ENCODE data around the gene CENPP. TPM values are rescaled to one million over a fixed set of nuclear protein-coding genes. Genes with fewer than 3 reads are reported as not detected.
A peak's percentile ranks its signal among the peaks of the same experiment; 100 is the strongest.

Gene CENPP
- total RNA-seq, 1 donor from 2014 or later = 2.7 TPM

- no peak for DNase-seq (ENCODE audit: low read depth in 2 of 2)
Observed at GRCh38 chr9:92476962-92477361, 151.2 kb downstream of the CENPP start.

DNA sequence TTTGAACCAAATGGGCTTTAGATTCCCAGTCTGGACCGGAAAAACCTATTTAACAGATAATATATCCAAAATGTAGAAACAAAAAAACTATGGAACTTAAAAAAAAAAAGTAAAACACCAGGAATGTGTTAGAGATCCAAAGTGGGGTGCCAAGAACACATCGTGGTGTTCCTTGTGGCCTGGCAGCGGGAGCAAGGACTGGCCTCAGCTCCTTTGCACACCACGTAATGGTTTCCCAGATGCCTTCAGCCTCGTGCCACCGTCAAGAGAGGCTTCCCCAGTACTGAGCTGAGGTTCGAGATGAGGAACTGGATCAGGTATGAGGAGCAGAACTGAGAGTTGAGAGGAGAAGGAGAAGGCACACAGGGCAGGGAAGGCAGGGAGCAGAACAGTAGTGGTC lies 153.0 kb downstream of the CENPP start:
- DNase-seq (ENCODE audit: low read depth in 2 of 2) = no peak

DNA sequence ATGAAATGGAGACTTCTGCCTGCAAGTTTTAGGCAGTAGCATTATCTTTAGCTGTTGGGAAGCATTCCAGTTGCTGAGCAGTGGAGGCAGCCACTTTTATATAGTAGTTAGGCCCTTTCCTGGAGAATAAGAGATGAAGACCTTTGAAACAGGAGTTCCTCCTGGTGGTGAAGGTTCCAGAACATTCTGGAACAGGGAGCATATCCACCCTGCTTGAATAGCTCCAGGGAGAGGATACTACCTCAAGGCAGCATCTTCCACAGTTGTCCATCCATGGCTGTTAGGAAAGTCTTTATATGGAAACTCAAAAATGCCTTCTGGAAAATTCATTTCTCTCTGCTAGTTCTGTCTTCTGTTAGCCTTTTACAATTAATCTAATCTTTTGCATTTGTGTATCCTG lies 153.6 kb downstream of the CENPP start:
- no peak for DNase-seq (ENCODE audit: low read depth in 2 of 2)

DNA sequence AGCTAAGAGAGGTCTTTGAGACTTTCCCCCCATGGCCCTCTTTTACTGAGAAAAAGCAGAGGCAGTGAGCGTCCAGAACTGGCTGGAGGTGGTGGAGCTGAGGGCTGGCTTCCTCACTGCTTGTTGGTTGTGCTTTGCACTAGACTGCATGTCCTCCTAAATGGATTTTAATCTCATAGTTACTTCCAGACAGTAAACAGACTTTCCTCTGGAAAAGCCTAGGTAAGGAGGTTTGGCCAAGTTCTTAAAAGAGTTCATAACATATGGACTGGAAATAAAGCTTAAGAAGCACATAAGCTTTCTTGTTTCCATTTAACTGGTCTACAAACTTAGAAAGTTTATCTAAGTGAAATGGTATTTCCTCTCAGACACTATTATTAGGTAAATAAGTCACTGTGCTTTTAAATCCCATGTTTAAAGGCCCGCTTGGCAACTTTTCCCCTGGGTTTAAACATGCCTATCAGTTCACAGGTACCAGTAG lies 154.6 kb downstream of the CENPP start:
- DNase-seq (ENCODE audit: low read depth in 2 of 2) = peak in 1 of 2 donors; percentile 62

GRCh38 chr9:92480986-92481633 lies 155.4 kb downstream of the CENPP start:
- no peak for DNase-seq (ENCODE audit: low read depth in 2 of 2)

- no peak for DNase-seq (ENCODE audit: low read depth in 2 of 2)
Observed at GRCh38 chr9:92482329-92482728, 156.6 kb downstream of the CENPP start, which contains the start of gene ASPN. Gene ASPN, minus strand, starts transcription at chr9:92482506.

GRCh38 chr9:92482805-92483204 lies 157.1 kb downstream of the CENPP start:
- DNase-seq (ENCODE audit: low read depth in 2 of 2) = no peak

GRCh38 chr9:92483627-92484545 lies 158.1 kb downstream of the CENPP start:
- DNase-seq (ENCODE audit: low read depth in 2 of 2) = peak in 1 of 2 donors; percentile 34

GRCh38 chr9:92484563-92484962 lies 158.8 kb downstream of the CENPP start:
- no peak for DNase-seq (ENCODE audit: low read depth in 2 of 2)

DNA sequence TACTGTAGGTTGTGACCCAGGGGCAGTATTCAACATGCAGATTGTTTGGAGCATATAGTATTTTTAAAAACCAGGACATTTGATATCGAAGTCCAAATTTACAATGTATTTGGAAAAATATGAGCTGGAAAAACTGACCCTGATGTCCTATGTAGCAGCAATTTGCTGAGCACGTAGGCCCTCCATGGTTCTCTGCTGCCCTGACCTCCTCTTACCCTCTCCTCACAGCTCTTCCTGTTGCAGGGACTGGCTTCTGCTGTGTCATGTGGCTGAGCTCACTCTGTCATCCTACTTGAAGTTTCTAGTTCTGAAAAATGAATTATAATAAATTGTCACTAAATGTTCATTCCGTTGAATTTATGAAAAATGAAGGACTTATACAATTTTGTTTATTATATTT lies 160.6 kb downstream of the CENPP start:
- DNase-seq (ENCODE audit: low read depth in 2 of 2) = peak; percentile 30 to 32

- DNase-seq (ENCODE audit: low read depth in 2 of 2) = no peak
Observed at GRCh38 chr9:92488681-92489550, 163.2 kb downstream of the CENPP start.

DNA sequence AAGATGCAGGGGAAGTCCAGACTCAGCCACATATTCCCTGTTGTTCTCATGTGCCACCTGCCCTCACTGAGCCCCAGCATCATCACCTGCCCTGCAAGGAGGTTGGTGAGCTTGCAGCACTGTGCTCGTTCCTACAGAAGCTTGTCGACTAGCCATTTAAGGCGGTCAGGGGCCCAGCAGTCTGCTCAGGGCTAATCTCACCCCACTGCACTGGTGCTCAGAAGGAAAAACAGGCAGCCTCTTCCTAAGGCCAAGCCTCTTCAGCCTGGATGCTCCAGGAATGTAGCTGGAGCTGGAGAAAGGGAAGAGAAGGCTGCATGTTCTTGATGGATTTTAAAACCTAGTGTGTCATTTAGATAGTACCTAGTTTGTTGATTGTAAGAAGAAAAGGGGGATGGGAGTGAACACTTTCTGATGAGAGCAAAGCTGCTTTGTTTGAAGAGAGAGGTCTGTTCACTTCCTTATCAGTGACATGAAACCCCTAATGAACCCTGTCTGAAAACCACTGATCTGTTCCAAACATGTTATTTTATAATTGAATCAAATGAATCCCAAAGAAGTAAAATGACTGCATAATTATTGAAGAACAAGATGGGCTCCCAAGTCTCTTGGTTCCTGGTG lies 167.1 kb downstream of the CENPP start:
- no peak for DNase-seq (ENCODE audit: low read depth in 2 of 2)

DNA sequence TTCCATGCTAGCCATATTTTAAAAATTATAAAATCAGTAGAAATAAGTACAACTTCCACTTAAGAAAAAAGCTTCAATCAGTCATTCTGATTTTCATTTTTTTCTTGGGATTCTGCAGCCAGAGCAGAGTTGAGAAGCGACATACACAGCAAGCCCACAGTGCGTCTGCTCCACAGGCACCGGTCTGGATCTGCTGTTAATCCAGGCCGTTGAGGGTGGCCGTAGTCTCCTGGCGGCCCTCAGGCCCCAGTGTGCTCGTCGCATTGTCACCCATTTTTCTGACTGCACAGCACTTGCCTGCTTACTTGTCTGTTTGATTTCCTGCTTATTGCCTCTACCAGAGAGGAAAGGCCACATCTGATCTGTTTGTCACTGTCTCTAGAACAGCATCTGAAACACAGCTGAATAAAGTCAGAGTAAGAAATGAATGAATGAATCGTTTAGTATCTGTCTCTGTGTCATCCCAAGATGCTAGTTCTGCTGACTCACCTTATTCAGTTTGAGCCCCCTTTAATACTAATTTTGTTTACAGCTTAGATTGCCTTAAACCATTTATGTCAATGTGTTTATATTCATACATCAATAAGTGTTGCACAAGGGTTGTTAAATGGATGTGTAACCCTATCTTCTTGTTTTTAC lies 168.1 kb downstream of the CENPP start:
- DNase-seq (ENCODE audit: low read depth in 2 of 2) = no peak

DNA sequence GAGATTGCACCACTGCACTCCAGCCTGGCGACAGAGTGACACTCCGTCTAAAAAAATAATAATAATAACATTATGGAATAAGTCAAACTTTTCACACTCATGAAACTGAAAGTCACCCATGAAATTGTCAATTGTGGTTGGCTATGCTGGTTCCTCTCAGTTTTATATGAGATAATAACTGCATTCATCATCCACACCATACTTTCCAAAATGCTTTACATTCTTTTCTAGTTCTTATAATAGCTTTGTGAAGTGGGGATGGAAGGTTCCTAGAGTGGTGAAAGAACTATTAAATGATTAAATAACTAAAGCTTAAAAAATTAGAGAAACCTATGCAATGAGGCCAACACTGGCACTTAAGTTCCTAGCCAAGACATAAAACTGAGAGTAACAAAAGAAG lies 169.1 kb downstream of the CENPP start:
- no peak for DNase-seq (ENCODE audit: low read depth in 2 of 2)

GRCh38 chr9:92496396-92497176 lies 170.8 kb downstream of the CENPP start:
- DNase-seq (ENCODE audit: low read depth in 2 of 2) = no peak

GRCh38 chr9:92499701-92500100 lies 173.9 kb downstream of the CENPP start:
- DNase-seq (ENCODE audit: low read depth in 2 of 2) = no peak

DNA sequence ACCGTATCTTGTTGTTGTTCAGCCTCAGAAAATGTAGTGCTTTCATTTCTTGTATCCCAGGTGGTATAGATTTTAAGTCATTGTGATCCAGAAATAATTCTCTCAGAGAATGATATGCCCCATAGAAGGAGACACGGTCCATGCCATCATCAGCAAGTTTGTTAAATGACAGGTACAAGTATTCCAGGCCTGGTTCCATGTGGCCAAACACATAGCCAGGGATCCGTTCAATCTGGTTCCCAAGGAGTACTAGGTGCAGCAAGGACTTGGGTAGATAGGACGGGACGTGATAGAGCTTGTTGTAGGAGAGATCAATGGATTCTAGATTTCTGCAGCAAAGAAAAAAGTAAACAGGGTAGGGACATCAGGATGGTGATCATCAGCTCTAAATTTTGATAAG lies 175.0 kb downstream of the CENPP start:
- no peak for DNase-seq (ENCODE audit: low read depth in 2 of 2)

DNA sequence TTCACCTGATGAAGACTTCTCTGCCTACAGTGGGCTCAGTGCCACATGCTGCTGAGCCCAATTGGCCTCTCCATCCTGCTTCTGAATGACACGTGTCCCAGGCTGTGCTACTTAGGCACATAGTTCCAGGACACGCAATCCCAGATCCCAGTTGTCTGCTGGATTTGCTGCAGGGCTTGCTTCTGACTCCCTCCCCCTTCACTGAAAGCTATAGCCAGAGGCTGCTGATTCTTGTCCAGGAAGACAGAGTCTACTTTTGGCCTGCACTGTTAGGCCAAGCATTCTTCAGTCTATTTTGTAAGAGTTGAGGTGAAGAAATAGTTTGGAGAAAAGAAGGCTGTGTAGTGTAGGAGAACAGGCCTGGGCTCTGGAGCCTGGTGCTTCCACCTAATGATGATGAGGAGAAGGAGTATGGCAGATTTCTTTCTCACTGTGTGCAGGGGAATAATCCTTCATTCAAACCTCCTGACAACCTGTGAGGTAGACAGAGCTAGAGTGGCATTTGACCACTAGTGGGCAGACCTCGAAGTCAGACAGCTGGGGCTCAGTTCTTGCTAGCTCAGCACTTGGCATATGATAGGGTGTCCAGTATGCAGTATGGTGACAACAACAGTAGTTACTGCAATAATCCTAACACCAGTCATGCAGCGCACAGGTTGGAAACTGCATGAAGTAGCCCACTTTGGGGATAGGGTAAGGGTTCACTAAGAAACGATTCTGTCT lies 176.1 kb downstream of the CENPP start:
- DNase-seq (ENCODE audit: low read depth in 2 of 2) = peak; percentile 51 to 60

GRCh38 chr9:92503156-92503555 lies 177.4 kb downstream of the CENPP start:
- no peak for DNase-seq (ENCODE audit: low read depth in 2 of 2)
